Esophagus (tissue), 2 donors: ENCODE results near the gene PRAMEF12. TPM values are rescaled to one million over a fixed set of nuclear protein-coding genes. Genes with fewer than 3 reads are reported as not detected.

ENCODE experiments used
- polyA plus RNA-seq, 2 donors: library from polyadenylated mRNA; stranded (reverse); fragments of 200-250 nt; gene quantifications; one replicate each; pipeline ENCODE4 v1.2.3, GENCODE V29; 2013
- donor health status: healthy with polysubstance abuse.
- donor health status: Bipolar disorder and iron deficiency.

PRAMEF12 gene
- polyA plus RNA-seq, 2 donors, result not detected

Other genes starting within 250 kb of the PRAMEF12 start
- gene DHRS3, start 155.5 kb upstream of the PRAMEF12 start, polyA plus RNA-seq, result 10 to 100 TPM; 73.1 to 83.7 TPM
- not detected for gene AADACL4, start 129.7 kb upstream of the PRAMEF12 start, polyA plus RNA-seq
- not detected for gene AADACL3, start 57.6 kb upstream of the PRAMEF12 start, polyA plus RNA-seq
- not detected for gene CFAP107, start 27.5 kb upstream of the PRAMEF12 start, polyA plus RNA-seq
- not detected for gene PRAMEF1, start 17.7 kb downstream of the PRAMEF12 start, polyA plus RNA-seq
- gene PRAMEF11, start 57.7 kb downstream of the PRAMEF12 start, polyA plus RNA-seq, result not detected
- gene HNRNPCL1, start 75.0 kb downstream of the PRAMEF12 start, polyA plus RNA-seq, result not detected
- gene PRAMEF2, start 83.3 kb downstream of the PRAMEF12 start, polyA plus RNA-seq, result not detected
- not detected for gene PRAMEF4, start 112.5 kb downstream of the PRAMEF12 start, polyA plus RNA-seq
- gene PRAMEF10, start 124.5 kb downstream of the PRAMEF12 start, polyA plus RNA-seq, result not detected
- gene PRAMEF7, start 142.9 kb downstream of the PRAMEF12 start, polyA plus RNA-seq, result not detected
- not detected for gene PRAMEF6, start 173.8 kb downstream of the PRAMEF12 start, polyA plus RNA-seq